ENCODE data around the gene APOA4. TPM values are rescaled to one million over a fixed set of nuclear protein-coding genes. Genes with fewer than 3 reads are reported as not detected.
A peak's percentile ranks its signal among the peaks of the same experiment; 100 is the strongest.

APOA4 gene
- total and polyA plus RNA-seq, 4 donors: 0.89 to 382 (median 131) TPM

- TF ChIP-seq NR2F2 (IDR thresholded peaks at IDR 0.05) (no peak), GABPA (IDR thresholded peaks at IDR 0.05 in 1 of 2, conservative IDR thresholded peaks at IDR 0.05 in 1 of 2) (peak; percentile 43 to 86), CTCF (IDR thresholded peaks at IDR 0.05; ENCODE audit: low read depth, low read length, missing input control) (no peak), SP1 (IDR thresholded peaks at IDR 0.05) (peak; percentile 66), ZBTB33 (IDR thresholded peaks at IDR 0.05) (peak; percentile 86), YY1 (IDR thresholded peaks at IDR 0.05) (peak; percentile 98), MAX (IDR thresholded peaks at IDR 0.05) (peak; percentile 29), EGR1 (IDR thresholded peaks at IDR 0.05; ENCODE audit: low read depth in 2 of 2) (peak; percentile 35 to 58), RXRA (IDR thresholded peaks at IDR 0.05) (no peak), ATF3 (IDR thresholded peaks at IDR 0.05) (no peak)
- Histone ChIP-seq H3K9ac (ENCODE audit: low read depth in 1 of 2, low read length in 2 of 2) (peak within 1 kb of the TSS; percentile 83 to 94), H3K4me3 (ENCODE audit: low read depth in 1 of 3, low read length in 3 of 3) (peak within 1 kb of the TSS; percentile 76 to 99 (median 79)), H3K27ac (ENCODE audit: low read depth in 1 of 2, low read length in 2 of 2) (peak within 1 kb of the TSS; percentile 95), H3K4me1 (ENCODE audit: control insufficient read depth in 4 of 4, insufficient read depth in 4 of 4, low read length in 3 of 4) (peaks cover 11 to 32% (median 22%) of the 10 kb centered on the region in 4 donors), H3K27me3 (ENCODE audit: control insufficient read depth in 4 of 4, insufficient read depth in 4 of 4, low read length in 3 of 4) (no peaks in the 10 kb centered on the region), H3K9me3 (ENCODE audit: control insufficient read depth in 4 of 4, low read length in 3 of 4) (no peaks in the 10 kb centered on the region), H3K36me3 (ENCODE audit: control insufficient read depth in 4 of 4, insufficient read depth in 3 of 4, low read depth in 1 of 4, low read length in 3 of 4) (peaks cover under 1 to 12% (median 5%) of the 10 kb centered on the region in 4 donors)
- under 1% methylated on average over 73 of the region's 73 CpGs for WGBS
- peak; percentile 95 for DNase-seq (ENCODE audit: low spot score)
Measured at GRCh38 chr11:116772443-116773202, 50.5 kb downstream of the APOA4 start, which contains the start of gene BUD13. TSS of gene BUD13 (minus strand) at chr11:116772987. CDS start at chr11:116772964, 23 bp downstream.

GRCh38 chr11:116771935-116772334 is 51.2 kb downstream of the APOA4 start:
- Histone ChIP-seq H3K9ac (ENCODE audit: low read depth in 1 of 2, low read length in 2 of 2) (peak overlapping the region; percentile 83 to 90), H3K9me3 (ENCODE audit: control insufficient read depth in 4 of 4, low read length in 3 of 4) (no peaks in the 10 kb centered on the region), H3K4me3 (ENCODE audit: low read depth in 1 of 3, low read length in 3 of 3) (peak overlapping the region; percentile 76 to 99 (median 79)), H3K27me3 (ENCODE audit: control insufficient read depth in 4 of 4, insufficient read depth in 4 of 4, low read length in 3 of 4) (no peaks in the 10 kb centered on the region), H3K36me3 (ENCODE audit: control insufficient read depth in 4 of 4, insufficient read depth in 3 of 4, low read depth in 1 of 4, low read length in 3 of 4) (peaks cover 0 to 10% (median 4%) of the 10 kb centered on the region in 4 donors), H3K4me1 (ENCODE audit: control insufficient read depth in 4 of 4, insufficient read depth in 4 of 4, low read length in 3 of 4) (peaks cover 11 to 30% (median 22%) of the 10 kb centered on the region in 4 donors), H3K27ac (ENCODE audit: low read depth in 1 of 2, low read length in 2 of 2) (no peak overlapping the region)
- no peak for DNase-seq (ENCODE audit: low spot score)
- WGBS: 12% methylated on average over 2 of the region's 2 CpGs
- no peak for TF ChIP-seq YY1 (IDR thresholded peaks at IDR 0.05)
- no peak for TF ChIP-seq HNF4G (IDR thresholded peaks at IDR 0.05)
- TF ChIP-seq SP1 (IDR thresholded peaks at IDR 0.05): no peak
- TF ChIP-seq ATF3 (IDR thresholded peaks at IDR 0.05): no peak
- TF ChIP-seq EGR1 (IDR thresholded peaks at IDR 0.05; ENCODE audit: low read depth in 2 of 2): no peak
- TF ChIP-seq ZBTB33 (IDR thresholded peaks at IDR 0.05): no peak
- no peak for TF ChIP-seq CTCF (IDR thresholded peaks at IDR 0.05; ENCODE audit: low read depth, low read length, missing input control)
- no peak for TF ChIP-seq HNF4A (conservative IDR thresholded peaks at IDR 0.05)
- TF ChIP-seq RXRA (IDR thresholded peaks at IDR 0.05): no peak
- TF ChIP-seq GABPA (IDR thresholded peaks at IDR 0.05 in 1 of 2, conservative IDR thresholded peaks at IDR 0.05 in 1 of 2): no peak
- TF ChIP-seq RAD21 (IDR thresholded peaks at IDR 0.05): no peak
- no peak for TF ChIP-seq TAF1 (conservative IDR thresholded peaks at IDR 0.05)
- no peak for TF ChIP-seq NR2F2 (IDR thresholded peaks at IDR 0.05)
- no peak for TF ChIP-seq FOXA1 (IDR thresholded peaks at IDR 0.05)
- TF ChIP-seq JUND (IDR thresholded peaks at IDR 0.05): no peak
